HEK293 (cell line): Measurements from ENCODE around the gene HSPB6.

Experiments
- BCL11B ChIP-seq: fragments of 450-650 bp; formaldehyde crosslinking; IDR thresholded peaks from 2 replicates; pipeline ENCODE4 v1.5.1; 2016; ENCODE audit warnings: low read depth, missing biosample characterization, missing genetic modification characterization
- CTCF ChIP-seq: fragments of 450-650 bp; formaldehyde crosslinking; IDR thresholded peaks from 2 replicates; pipeline ENCODE4 v1.5.1; 2016; ENCODE audit warnings: missing biosample characterization, missing genetic modification characterization
- HOXC10 ChIP-seq: sonication (generic); formaldehyde crosslinking; IDR thresholded peaks from 2 replicates; pipeline ENCODE4 v1.8.1; 2023; ENCODE audit warnings: mild to moderate bottlenecking, missing genetic modification reagents
- PATZ1 ChIP-seq: fragments of 450-650 bp; formaldehyde crosslinking; IDR thresholded peaks from 2 replicates; pipeline ENCODE4 v1.5.1; 2016; ENCODE audit warnings: missing biosample characterization, missing genetic modification characterization
- SCRT2 ChIP-seq: fragments of 450-650 bp; formaldehyde crosslinking; IDR thresholded peaks from 2 replicates; pipeline ENCODE4 v1.5.1; 2016; ENCODE audit warnings: missing biosample characterization, missing genetic modification characterization
- SP7 ChIP-seq: fragments of 450-650 bp; formaldehyde crosslinking; IDR thresholded peaks from 2 replicates; pipeline ENCODE4 v1.5.1; 2016; ENCODE audit warnings: missing biosample characterization, missing genetic modification characterization
- TRIM28 ChIP-seq: IDR thresholded peaks from 2 replicates; pipeline ENCODE4 v1.6.1; 2011; ENCODE audit warnings: low read length, control low read depth, borderline replicate concordance
- ZBTB10 ChIP-seq: fragments of 450-650 bp; formaldehyde crosslinking; IDR thresholded peaks from 2 replicates; pipeline ENCODE4 v1.5.1; 2016; ENCODE audit warnings: missing biosample characterization, missing genetic modification characterization
- ZBTB11 ChIP-seq: fragments of 450-650 bp; formaldehyde crosslinking; conservative IDR thresholded peaks from 2 replicates; pipeline ENCODE4 v1.5.1; 2016; ENCODE audit warnings: low read depth, missing biosample characterization, missing genetic modification characterization
- ZBTB48 ChIP-seq: fragments of 450-650 bp; formaldehyde crosslinking; IDR thresholded peaks from 2 replicates; pipeline ENCODE4 v1.5.1; 2016; ENCODE audit warnings: missing biosample characterization, missing genetic modification characterization
- ZFP37 ChIP-seq: fragments of 450-650 bp; formaldehyde crosslinking; IDR thresholded peaks from 2 replicates; pipeline ENCODE4 v1.5.1; 2016; ENCODE audit warnings: missing biosample characterization, missing genetic modification characterization
- ZNF174 ChIP-seq: fragments of 450-650 bp; formaldehyde crosslinking; IDR thresholded peaks from 2 replicates; pipeline ENCODE4 v1.5.0; 2017; ENCODE audit warnings: missing biosample characterization, mild to moderate bottlenecking, missing genetic modification characterization
- ZNF239 ChIP-seq: fragments of 450-650 bp; formaldehyde crosslinking; IDR thresholded peaks from 2 replicates; pipeline ENCODE4 v1.5.1; 2016; ENCODE audit warnings: missing biosample characterization, missing genetic modification characterization
- ZNF24 ChIP-seq: fragments of 450-650 bp; formaldehyde crosslinking; IDR thresholded peaks from 2 replicates; pipeline ENCODE4 v1.5.1; 2016; ENCODE audit warnings: missing biosample characterization, missing genetic modification characterization
- ZNF266 ChIP-seq: fragments of 450-650 bp; formaldehyde crosslinking; IDR thresholded peaks from 2 replicates; pipeline ENCODE4 v1.5.1; 2016; ENCODE audit warnings: missing biosample characterization, missing genetic modification characterization, low read depth
- ZNF302 ChIP-seq: fragments of 450-650 bp; formaldehyde crosslinking; IDR thresholded peaks from 2 replicates; pipeline ENCODE4 v1.5.1; 2016; ENCODE audit warnings: missing biosample characterization, missing genetic modification characterization, low read depth
- ZNF366 ChIP-seq: fragments of 450-650 bp; formaldehyde crosslinking; conservative IDR thresholded peaks from 2 replicates; pipeline ENCODE4 v1.5.1; 2016; ENCODE audit warnings: missing biosample characterization, missing genetic modification characterization
- ZNF391 ChIP-seq: fragments of 450-650 bp; formaldehyde crosslinking; IDR thresholded peaks from 2 replicates; pipeline ENCODE4 v1.5.1; 2016; ENCODE audit warnings: low read depth, missing biosample characterization, missing genetic modification characterization, borderline replicate concordance
- ZNF449 ChIP-seq: fragments of 450-650 bp; formaldehyde crosslinking; IDR thresholded peaks from 2 replicates; pipeline ENCODE4 v1.5.1; 2017; ENCODE audit warnings: missing biosample characterization, mild to moderate bottlenecking, missing genetic modification characterization, moderate library complexity
- ZNF501 ChIP-seq: fragments of 450-650 bp; formaldehyde crosslinking; IDR thresholded peaks from 2 replicates; pipeline ENCODE4 v1.5.1; 2016; ENCODE audit warnings: missing biosample characterization, missing genetic modification characterization
- ZNF600 ChIP-seq: fragments of 450-650 bp; formaldehyde crosslinking; IDR thresholded peaks from 2 replicates; pipeline ENCODE4 v1.5.1; 2016; ENCODE audit warnings: missing biosample characterization, missing genetic modification characterization
- ZNF629 ChIP-seq: fragments of 450-650 bp; formaldehyde crosslinking; IDR thresholded peaks from 2 replicates; pipeline ENCODE4 v1.5.1; 2017; ENCODE audit warnings: missing biosample characterization, missing genetic modification characterization
- ZNF645 ChIP-seq: fragments of 450-650 bp; formaldehyde crosslinking; IDR thresholded peaks from 2 replicates; pipeline ENCODE4; 2016; ENCODE audit warnings: missing biosample characterization, missing genetic modification characterization
- ZNF692 ChIP-seq: fragments of 450-650 bp; formaldehyde crosslinking; IDR thresholded peaks from 2 replicates; pipeline ENCODE4 v1.5.1; 2016; ENCODE audit warnings: missing biosample characterization, missing genetic modification characterization
- ZNF830 ChIP-seq: fragments of 450-650 bp; IDR thresholded peaks from 2 replicates; pipeline ENCODE4 v1.5.0; 2018; ENCODE audit warnings: missing biosample characterization, missing genetic modification characterization, low read depth, mild to moderate bottlenecking, moderate library complexity
- ZSCAN23 ChIP-seq: fragments of 450-650 bp; formaldehyde crosslinking; IDR thresholded peaks from 2 replicates; pipeline ENCODE4 v1.5.1; 2016; ENCODE audit warnings: missing biosample characterization, missing genetic modification characterization

HSPB6 gene

GRCh38 chr19:35757231-35757748 is 461 bp upstream of the HSPB6 start (continued):
- TF ChIP-seq ZNF629 (peak; percentile 80), ZNF645 (tag by site-specific recombination) (0 out of 2 replicates have a peak, but pooled peaks have one; percentile 15), ZNF830 (tag by site-specific recombination) (no peak), ZSCAN23 (tag by site-specific recombination) (peak; percentile 77; the same call in 1 of the 2 replicates), BCL11B (peak; percentile 15; the same call in 1 of the 2 replicates), ZNF302 (tag by site-specific recombination) (no peak), ZNF266 (tag by site-specific recombination) (no peak), ZNF692 (tag by site-specific recombination) (peak; percentile 94), ZNF239 (tag by site-specific recombination) (no peak), PATZ1 (tag by site-specific recombination) (peak; percentile 100), TRIM28 (no peak), ZBTB11 (tag by site-specific recombination) (no peak), ZNF501 (tag by site-specific recombination) (peak; percentile 88), ZNF24 (tag by site-specific recombination) (peak; percentile 56; the same call in 1 of the 2 replicates), ZNF600 (peak; percentile 76), ZBTB10 (tag by site-specific recombination) (peak; percentile 82), HOXC10 (no peak), CTCF (tag by site-specific recombination) (peak; percentile 74), ZFP37 (tag by site-specific recombination) (peak; percentile 96), ZBTB48 (tag by site-specific recombination) (peak; percentile 86), ZNF174 (tag by site-specific recombination) (no peak), ZNF391 (tag by site-specific recombination) (peak; percentile 76; the same call in 1 of the 2 replicates), SCRT2 (tag by site-specific recombination) (peak; percentile 23), SP7 (tag by site-specific recombination) (peak; percentile 72), ZNF366 (tag by site-specific recombination) (peak; percentile 81), ZNF449 (0 out of 2 replicates have a peak, but pooled peaks have one; percentile 49)
